CD4-positive, alpha-beta T cell treated with Interleukin-4 for 4 hours (primary cell): Measurements from ENCODE around the gene RPN1.

Source experiments
- DNase-seq: peaks from one replicate; pipeline ENCODE4 v3.0.0-alpha.2; 2020

Gene RPN1

DNA sequence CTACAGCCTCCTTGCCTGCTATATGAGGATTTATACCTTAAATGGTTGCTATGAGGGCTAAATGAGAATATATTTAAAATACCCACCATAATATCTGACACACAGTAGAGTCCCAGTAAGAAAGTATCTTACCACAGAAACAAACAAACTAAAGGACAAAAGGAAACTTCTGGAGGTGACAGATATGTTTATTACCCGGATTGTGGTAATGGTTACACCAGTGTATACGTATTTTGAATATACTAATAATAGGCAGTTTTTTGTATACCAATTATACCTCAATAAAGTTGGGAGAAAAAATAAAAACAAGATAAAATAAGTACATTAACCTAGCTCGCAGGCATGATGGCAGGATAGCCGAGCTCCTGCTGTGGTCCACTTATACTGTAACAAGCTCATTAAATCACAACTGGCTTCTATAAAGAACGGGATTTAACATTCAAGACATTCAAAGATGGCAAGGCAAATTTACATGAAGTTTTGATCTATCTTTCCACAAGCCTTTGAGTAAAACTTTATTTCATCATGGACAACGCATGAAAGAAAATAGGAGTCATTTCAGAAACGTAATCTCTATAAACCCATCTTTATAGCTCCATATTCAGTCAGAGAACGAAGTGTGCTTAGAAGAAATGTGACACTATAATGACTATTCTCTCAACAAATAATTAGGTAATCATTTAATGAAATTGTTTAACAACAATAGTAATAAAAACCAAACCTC lies 1.5 kb downstream of the RPN1 start:
- no peak for DNase-seq

DNA sequence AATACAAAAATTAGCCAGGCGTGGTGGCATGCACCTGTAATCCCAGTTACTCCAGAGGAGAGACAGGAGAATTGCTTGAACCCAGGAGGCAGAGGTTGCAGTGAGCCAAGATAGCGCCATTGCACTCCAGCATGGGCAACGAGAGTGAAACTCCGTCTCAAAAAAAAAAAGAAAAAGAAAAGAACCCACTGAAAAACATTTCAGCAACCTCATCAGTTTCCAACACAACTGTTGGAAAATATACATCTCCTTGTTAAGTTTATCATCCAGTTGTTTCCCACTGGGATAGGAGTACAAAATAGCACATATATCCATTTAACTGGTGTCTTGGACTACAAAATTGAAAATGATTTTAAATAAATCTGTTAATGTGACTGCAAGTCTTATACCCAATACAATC lies 2.2 kb downstream of the RPN1 start:
- DNase-seq = no peak

DNA sequence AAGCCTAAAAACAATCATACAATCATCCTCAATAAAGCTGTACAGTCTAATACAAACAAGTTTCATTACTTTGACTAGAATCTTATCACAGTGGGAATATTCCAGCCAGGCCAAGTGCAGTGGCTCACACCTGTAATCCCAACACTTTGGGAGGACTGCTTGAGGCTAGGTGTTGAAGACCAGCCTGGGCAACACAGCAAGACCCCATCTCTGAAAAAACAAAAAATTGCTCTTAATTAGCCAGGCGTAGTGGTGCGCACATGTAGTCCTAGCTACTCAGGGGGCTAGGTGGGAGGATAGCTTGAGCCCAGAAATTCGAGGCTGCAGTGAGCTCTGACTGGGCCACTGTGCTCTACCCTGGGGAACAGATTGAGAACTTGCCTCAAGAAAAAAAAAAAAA lies 3.3 kb downstream of the RPN1 start:
- no peak for DNase-seq

DNA sequence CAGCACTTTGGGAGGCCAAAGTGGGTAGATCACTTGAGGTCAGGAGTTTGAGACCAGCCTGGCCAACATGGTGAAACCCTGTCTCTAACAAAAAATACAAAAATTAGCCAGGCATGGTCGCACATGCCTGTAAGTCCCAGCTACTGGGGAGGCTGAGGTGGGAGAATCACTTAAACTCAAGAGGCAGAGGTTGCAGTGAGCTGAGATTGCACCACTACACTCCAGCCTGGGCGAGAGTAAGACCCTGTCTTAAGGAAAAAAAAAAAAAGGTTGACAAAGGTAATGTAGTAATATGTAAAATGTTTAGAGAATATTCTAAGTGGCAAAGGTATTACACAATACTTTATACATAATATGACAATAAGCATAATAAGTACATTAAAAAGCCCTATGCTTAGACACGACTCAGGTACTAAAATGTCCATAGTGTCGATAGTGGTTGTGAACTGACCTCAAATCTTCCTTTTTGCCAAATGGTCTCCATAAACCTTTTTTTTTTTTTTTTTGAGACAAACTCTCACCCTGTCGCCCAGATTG lies 16.5 kb downstream of the RPN1 start:
- no peak for DNase-seq

DNA sequence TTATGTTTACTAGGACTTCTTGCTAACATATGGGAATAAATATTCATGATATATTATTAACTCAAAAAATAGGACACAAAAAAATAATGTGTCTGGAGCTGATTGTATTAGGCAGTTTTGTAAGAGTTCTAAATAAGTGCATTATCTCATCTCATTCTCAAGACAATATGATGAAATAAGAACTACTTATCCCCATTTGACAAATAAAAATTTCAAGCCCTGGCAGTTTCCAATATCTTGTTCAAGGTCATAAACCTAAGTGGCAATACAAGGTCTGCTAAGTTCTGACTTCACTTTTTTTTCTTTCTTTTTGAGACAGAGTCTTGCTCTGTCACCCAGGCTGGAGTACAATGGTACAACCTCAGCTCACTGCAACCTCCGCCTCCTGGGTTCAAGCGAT lies 18.3 kb downstream of the RPN1 start:
- no peak for DNase-seq

DNA sequence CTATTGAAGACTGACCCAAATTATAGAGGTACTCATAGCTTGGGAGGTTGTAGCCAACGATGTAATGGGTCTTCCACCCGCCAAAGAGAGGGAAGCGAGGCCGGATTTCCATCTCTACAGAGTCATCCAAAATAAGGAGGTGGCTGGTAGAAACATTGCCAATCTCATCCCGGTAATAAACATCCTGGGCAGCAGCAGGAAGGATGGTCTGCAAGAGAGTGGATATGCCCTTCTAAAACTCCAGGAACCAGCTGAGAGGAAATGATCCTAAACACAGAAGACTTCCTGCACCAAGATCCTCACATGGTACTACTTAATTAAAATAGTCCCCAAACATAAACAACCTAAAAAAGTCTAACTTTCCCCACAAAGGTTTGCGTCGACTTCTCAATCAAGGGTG lies 20.7 kb downstream of the RPN1 start:
- DNase-seq = no peak

DNA sequence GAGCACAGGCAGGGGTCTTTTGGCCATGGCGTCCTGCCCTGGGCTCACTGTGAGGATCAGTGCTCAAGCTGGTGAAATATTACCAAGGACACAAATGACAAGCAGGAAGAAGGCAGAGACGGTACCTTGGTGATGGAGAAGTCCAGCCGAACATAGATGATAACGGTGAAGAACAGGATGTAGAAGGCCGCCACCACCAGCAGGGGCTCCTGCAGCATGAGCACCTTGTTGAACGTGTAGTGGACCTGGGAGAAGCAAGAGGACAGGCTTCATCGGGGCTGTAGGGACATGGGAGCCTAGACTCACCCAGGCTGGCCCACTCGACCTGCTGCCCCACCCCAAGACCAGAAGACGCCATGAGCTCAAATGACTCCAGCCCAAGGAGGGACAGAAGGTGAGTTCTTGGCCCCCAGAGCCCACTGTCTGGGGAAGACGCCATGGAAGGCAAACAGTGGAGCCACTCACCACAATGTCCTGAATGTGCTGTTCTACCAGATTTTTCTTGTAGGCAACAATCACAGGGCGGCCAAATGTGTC lies 25.1 kb downstream of the RPN1 start:
- no peak for DNase-seq

DNA sequence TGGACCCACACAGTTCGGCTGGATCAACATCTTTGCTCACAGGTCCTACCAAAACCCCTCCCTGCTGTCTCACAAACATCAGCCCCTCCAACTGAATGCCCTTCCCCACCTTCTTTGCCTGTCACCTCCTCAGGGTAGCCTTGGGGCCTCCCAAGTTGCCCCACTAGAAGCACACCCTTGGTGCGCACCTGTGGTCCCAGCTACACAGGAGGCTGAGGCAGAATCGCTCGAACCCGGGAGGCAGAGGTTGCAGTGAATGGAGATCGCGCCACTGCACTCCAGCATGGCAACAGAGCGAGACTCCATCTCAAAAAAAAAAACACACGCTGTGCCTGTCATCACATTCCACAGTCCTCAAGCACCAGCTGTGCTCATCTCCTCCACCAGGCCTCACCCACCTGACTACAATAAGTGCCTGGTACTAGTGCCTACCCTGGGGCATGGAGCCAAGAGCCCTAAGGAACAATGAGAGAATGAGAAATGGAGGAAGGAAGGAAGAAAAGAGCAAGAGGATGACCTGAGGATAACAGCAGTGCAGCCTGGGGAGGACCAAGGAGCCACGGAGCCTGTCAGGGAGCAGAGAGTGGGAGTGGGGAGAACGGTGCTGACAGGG lies 26.0 kb downstream of the RPN1 start:
- DNase-seq = no peak

DNA sequence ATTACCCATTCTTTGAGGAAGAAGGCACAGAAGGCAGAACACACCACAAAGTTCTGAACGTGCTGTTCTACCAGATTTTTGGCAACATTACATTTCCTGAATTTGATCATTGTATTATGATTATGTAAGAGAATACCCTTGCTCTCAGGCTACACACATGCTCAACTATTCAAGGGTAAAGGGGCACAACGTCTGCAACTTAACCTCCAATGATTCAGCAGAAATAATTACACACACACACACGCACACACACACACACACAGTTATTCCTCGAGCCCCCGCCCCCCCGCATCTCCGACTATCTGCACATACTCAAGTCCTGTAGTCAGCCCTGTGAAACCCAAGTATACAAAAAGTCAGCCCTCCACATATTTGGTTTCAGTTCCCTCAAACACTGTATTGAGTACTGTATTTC lies 26.8 kb downstream of the RPN1 start:
- DNase-seq = no peak

DNA sequence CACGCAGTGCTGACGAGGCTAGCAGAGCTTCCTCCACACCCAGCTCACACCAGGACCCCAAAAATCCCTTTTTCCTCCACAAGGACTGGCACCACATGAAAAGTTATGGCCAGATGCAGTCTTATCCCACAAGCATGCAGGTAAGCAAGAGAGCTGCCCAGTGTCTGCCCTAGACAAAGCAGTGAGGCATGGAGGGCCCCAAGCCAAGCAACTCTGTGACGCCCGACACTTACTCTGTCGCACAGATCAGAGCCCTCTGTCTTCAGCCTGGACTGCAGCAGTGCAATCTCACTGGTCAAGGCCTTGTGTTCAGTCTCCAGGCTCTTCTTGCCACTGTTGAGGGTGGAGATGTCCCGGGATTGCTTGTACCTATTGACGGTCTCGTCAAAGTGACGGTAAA lies 28.7 kb downstream of the RPN1 start:
- DNase-seq = no peak

DNA sequence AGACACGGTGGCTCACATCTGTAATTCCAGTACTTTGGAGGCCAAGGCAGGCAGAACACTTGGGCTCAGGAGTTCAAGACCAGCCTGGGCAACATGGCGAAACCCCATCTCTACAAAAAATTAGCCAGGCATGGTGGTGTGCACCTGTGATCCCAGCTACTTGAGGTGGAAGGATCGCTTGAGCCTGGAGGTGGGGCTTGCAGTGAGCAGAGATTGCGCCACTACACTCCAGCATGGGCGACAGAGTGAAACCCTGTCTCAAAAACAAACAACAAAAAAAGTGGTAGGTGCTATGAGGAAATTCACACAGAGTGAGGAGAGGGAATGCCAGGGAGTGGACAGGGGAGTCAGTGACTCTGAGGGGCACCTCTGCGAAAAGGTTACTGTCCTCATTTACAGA lies 29.4 kb downstream of the RPN1 start:
- DNase-seq = no peak

DNA sequence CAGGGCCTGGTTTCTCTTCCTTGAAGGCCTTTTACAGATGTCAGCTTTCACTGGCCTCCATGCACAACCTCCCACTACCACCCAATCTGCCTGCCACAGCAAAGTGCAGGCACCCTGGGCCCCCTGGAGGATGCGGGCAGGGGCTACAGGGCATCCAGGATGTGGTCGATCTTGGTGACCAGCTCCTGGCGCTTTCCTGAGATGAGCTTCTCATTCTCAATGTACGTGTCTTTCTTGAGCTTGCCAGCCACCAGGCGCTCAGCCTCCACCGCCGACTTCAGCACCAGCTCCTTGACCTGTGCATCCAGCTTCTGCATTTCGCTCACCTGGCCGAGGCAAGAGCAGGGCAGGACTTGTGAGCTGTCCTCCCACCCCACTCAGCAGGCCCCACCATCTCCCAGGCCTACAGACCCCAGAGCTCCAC lies 30.3 kb downstream of the RPN1 start:
- DNase-seq = no peak

DNA sequence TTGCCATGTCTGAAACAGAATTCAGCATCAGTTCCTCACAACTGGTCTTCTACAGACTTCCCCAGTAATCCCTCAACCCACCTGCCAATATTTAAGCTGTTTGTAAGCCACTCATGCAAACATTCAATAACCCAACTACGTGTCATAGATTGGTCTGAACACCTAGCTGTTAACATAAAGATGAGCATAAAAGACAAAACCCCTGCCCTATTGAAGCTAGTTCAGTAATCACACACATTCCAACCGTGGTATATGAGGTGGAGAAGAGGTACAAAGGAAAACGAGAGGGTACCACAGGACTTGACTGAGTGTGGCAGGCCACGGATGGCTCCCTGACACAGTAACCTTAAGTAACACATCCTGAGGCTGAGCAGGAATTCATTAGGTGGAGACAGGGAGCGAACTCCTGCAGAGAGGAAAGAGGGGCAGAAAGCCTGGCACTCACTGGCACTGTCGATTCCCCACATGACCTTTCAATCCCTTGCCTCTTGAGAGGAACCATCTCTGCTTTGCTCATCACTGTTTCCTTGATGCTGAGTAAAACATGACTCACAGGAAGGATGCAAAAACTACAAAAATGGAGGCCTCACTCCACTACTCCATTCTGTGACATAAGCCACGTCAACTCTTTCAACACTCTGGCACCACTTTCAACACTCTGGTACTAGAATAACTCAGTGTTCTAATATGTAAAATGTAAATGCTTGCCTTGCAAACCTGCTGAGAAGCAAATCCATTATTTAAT lies 31.3 kb downstream of the RPN1 start:
- DNase-seq = peak; percentile 37

DNA sequence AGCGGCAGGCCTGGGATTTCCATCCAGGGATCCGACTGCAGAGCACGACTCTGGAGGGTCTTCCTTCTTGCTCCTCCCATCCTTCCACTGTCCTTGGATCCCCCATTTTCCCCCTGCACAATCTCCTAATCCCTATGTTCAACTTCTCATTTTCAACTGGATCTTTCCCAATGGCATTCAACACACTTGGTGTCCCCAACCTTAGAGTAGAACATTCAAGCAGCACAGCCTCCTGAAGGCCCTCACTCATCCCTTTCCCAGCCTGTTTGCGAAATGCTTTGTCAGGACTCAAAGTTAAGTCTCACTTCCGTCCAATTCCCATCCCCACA lies 32.3 kb downstream of the RPN1 start:
- no peak for DNase-seq

DNA sequence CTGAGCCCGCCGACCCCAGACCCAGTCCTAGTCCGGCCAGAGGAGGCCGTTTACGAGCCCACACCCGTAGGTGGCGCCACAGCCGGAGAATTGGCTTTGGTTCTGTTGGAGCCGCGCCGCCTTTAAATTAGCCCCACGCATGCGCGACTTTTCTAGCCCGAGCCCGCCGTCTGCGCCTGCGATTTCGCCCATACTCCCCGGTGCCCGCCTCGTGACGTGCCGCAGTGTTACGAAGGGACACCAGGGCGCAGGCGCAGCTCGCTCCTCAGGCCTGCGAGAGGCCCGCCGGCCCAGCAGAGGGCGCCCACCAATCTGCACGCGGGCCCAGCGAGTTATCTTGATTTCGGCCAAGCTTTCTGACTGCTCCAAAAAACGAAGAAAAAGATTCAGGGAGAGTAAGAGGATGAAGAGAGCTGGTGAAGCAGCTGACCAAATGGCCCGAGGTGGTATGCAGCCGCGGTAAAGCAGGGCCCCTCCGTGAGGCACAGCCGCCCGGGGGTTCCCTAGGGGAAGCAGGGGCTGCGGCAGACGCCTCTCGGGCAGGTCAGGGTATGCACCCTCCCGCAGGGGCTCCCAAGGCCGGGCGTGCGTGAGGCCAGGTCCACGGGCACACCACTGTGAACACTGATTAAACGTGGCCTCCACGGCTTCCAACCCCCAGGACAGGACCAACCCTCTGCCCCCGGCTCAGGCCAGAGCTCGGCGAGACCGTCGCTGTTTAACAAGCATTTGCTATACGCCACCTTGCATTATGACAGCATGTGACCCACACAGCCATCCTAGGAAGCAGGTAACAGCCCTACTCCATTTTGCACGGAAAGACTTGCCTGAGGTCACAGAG lies 32.8 kb downstream of the RPN1 start:
- DNase-seq = peak; percentile 98

DNA sequence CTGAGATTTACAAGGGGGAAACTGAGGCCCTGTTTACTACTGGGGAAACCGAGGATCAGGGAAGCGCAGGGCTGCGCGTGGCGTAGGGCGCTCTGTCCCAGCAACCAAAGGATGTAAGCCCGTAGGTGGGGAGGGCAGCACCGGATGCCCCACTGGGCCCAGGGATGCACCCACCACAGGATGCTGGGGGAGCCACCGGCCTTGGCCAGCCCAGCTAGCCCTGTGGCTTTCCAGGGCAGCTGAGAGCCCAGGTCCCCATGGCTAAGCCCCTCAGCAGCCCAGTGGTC lies 33.4 kb downstream of the RPN1 start:
- no peak for DNase-seq

DNA sequence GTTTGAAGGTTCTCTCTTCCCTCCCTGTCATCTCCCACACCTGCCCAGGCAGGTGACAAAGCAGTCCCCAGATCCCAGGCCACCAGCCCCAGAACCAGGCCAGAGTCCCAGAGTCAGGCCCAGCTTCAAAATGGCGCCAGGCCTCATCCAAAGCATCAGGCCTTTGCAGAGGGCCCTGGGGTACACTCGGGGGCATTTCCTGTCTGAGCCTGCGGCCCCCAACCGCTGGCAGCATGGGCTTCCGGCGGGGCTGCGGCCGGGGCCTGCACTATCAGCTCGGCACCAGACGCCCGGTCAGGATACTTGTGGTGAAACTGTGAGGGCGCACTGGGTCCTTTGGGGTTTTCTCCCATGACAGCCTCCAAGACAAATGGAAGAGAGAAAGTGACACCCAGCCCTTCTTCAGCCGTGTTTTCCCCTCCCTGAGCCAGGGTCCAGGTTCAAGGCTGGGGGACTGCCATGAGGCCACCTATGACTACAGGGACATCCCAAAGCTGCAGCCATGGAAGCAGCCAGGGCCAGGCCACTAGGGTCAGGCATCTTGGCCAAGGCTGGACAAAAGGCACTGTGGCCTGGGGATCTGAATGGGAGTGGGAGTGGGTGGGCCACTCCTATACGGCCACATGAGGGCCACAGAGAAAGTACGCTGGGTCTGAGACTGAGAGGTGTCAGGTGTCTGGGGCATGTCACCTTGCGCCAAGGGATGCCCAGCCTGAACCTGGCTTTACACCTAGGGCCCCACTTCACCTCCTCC lies 33.9 kb downstream of the RPN1 start:
- DNase-seq = no peak

DNA sequence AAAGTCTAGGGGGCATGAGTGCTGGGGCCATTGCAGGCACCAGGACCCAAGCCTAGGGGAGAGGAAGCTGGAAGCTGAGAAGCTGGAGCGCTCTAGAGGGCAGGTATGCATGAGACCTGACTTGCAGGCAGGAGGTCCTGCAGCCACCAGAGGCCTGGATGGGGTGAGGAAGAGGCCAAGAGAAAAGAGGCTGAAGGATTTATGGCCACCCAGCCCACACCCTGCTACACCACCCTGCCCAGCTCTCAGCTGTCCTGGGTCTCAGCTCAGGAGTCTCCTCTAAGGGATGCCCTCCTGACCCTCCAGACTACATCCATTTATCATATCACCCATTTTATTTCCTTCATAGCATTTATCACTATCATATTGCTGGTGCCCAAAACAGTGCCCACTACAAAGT lies 36.5 kb downstream of the RPN1 start:
- no peak for DNase-seq

DNA sequence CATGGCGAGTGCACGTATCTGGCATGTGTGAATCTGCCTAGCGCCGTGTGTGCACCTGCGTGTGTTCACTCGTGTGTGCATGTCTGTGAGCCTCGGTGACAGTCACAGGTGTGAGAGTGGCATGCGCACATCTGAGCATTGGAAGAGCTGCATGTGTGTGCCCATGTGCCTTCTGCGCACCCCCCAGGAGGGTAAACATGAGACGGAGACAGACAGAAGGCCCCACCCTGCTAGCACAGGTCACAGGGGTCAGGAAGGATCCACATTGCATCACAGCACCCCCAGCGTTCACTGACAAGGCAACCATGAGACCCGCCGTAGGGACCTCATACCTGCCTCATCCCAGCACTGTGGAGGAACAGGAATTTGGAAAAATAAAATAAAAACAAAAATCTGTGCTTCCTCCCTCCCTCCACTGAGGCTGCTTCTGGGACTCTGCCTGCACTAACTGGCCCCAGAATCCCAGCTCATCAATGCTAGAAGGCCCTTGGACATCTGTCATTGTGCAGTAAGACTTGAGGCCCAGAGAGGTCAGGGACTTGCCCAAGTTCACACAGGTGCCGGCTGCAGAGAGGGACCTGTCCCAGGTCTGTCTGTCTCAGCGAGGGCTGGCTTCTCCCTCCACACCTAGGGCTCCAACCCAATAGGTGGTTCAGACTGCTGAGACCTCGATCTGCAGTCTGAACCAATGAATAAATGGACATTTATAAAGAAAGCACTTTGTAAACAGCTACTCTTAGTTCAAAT lies 37.4 kb downstream of the RPN1 start:
- no peak for DNase-seq

DNA sequence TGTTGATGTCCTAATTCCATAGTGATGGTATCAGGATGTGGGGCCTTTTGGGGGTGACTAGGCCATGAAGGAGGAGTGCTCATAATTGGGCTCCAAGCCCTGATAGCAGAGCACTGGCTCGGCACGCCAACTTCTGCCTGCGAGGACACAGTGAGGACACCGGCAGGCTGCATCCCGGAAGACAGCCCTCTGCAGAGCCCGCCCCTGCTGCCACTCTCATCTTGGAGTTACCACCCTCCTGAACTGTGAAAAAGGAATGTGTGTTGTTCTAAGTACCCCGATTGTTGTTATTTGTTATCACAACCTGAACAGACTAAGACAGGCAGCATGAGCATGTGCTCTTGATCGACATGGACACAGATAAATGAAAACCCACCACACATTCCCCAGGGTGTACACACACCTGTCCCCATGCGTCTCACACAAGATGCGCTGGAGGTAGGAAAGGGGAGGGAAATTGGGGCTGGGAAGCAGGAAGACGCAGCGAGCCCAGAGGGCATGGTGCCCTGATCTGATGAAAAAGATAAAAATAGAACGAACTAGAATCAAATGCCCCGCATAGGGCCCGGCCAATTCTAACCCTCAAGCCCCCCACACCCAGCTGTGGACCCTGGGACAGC lies 40.1 kb downstream of the RPN1 start:
- no peak for DNase-seq

DNA sequence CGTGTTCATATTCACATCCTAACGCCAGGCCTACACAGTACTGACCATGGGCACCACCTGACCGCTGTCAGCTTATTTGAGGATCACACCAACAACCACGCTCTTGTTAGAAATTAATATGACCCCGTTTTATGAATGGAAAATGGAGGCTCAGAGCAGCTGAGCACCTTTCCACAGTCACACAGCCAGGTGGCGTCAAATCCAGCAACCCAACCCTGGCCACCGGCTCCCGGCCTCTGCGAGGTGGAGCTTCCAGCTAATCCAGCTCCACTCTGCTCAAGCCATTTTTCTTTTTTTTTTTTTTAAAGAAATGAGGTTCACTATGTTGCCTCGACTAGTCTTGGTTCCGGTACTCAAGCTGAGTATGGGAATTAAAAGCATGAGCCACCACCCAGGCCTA lies 41.3 kb downstream of the RPN1 start:
- no peak for DNase-seq
